H9 (cell line): ENCODE data around the gene FCN1. TPM values are rescaled to one million over a fixed set of nuclear protein-coding genes. Genes with fewer than 3 reads are reported as not detected.
A peak's percentile ranks its signal among the peaks of the same experiment; 100 is the strongest.

Experiments
- DNase-seq: peaks from one replicate; pipeline ENCODE4 v3.0.0-alpha.2; 2017
- H2AFZ ChIP-seq: one replicate; pipeline ENCODE4 v1.6.1; 2013; ENCODE audit warnings: mild to moderate bottlenecking, low read length, control low read depth, moderate library complexity
- H2AK5ac ChIP-seq: 2 replicates; pipeline ENCODE4 v1.6.1; 2013; ENCODE audit warnings: low read length, control low read depth, mixed read lengths; ENCODE audit not compliant: insufficient read length
- H2BK120ac ChIP-seq: one replicate; pipeline ENCODE4 v1.6.1; 2013; ENCODE audit warnings: low read depth, mild to moderate bottlenecking, low read length, control low read depth, inconsistent platforms; ENCODE audit not compliant: poor library complexity, severe bottlenecking
- H2BK12ac ChIP-seq: 2 replicates; pipeline ENCODE4 v1.6.1; 2013; ENCODE audit warnings: low read length, control low read depth, mixed read lengths, low read depth; ENCODE audit not compliant: insufficient read length
- H2BK15ac ChIP-seq: 2 replicates; pipeline ENCODE4 v1.6.1; 2013; ENCODE audit warnings: low read depth, low read length, control low read depth
- H2BK20ac ChIP-seq: one replicate; pipeline ENCODE4 v1.6.1; 2013; ENCODE audit warnings: low read depth, mild to moderate bottlenecking, low read length, control low read depth, inconsistent platforms; ENCODE audit not compliant: poor library complexity, severe bottlenecking
- H2BK5ac ChIP-seq: 2 replicates; pipeline ENCODE4 v1.6.1; 2013; ENCODE audit warnings: low read length, control low read depth, mixed read lengths; ENCODE audit not compliant: insufficient read length
- H3K14ac ChIP-seq: 2 replicates; pipeline ENCODE4 v1.6.1; 2013; ENCODE audit warnings: low read length, control low read depth; ENCODE audit not compliant: insufficient read depth
- H3K18ac ChIP-seq: 2 replicates; pipeline ENCODE4 v1.6.1; 2013; ENCODE audit warnings: low read depth, mild to moderate bottlenecking, mixed read lengths, low read length, control low read depth; ENCODE audit not compliant: insufficient read length
- H3K23ac ChIP-seq: 2 replicates; pipeline ENCODE4 v1.6.1; 2013; ENCODE audit warnings: low read length, control low read depth, mixed read lengths, low read depth; ENCODE audit not compliant: insufficient read length
- H3K23me2 ChIP-seq: 2 replicates; pipeline ENCODE4 v1.6.1; 2013; ENCODE audit warnings: low read depth, mild to moderate bottlenecking, mixed read lengths, low read length, control low read depth; ENCODE audit not compliant: insufficient read length, poor library complexity, severe bottlenecking
- H3K27ac ChIP-seq: 2 replicates; pipeline ENCODE4 v1.5.1; 2013; ENCODE audit warnings: low read length, control low read depth, mixed read lengths, low read depth; ENCODE audit not compliant: insufficient read length
- H3K27me3 ChIP-seq: 2 replicates; pipeline ENCODE4 v1.6.1; 2013; ENCODE audit warnings: low read length, control low read depth, inconsistent platforms; ENCODE audit not compliant: insufficient read depth
- H3K4ac ChIP-seq: 2 replicates; pipeline ENCODE4 v1.6.1; 2013; ENCODE audit warnings: low read depth, mild to moderate bottlenecking, control low read depth, inconsistent platforms, low read length, moderate library complexity
- H3K4me1 ChIP-seq: 2 replicates; pipeline ENCODE4 v1.6.1; 2013; ENCODE audit warnings: low read length, control low read depth, inconsistent platforms; ENCODE audit not compliant: insufficient read depth
- H3K4me2 ChIP-seq: 2 replicates; pipeline ENCODE4 v1.6.1; 2013; ENCODE audit warnings: low read length, control low read depth, mixed read lengths; ENCODE audit not compliant: insufficient read length, insufficient read depth
- H3K56ac ChIP-seq: 2 replicates; pipeline ENCODE4 v1.6.1; 2013; ENCODE audit warnings: low read depth, mild to moderate bottlenecking, mixed read lengths, low read length, control low read depth; ENCODE audit not compliant: insufficient read length
- H3K79me1 ChIP-seq: 2 replicates; pipeline ENCODE4 v1.6.1; 2013; ENCODE audit warnings: low read depth, mild to moderate bottlenecking, moderate library complexity, low read length, control low read depth, inconsistent platforms; ENCODE audit not compliant: insufficient read depth, poor library complexity, severe bottlenecking
- H3K79me2 ChIP-seq: 2 replicates; pipeline ENCODE4 v1.6.1; 2013; ENCODE audit warnings: low read length, control low read depth, inconsistent platforms; ENCODE audit not compliant: insufficient read depth
- H3K9ac ChIP-seq: 2 replicates; pipeline ENCODE4 v1.6.1; 2013; ENCODE audit warnings: low read length, control low read depth, mixed read lengths; ENCODE audit not compliant: insufficient read length; ENCODE audit errors: extremely low read depth
- H3K9me3 ChIP-seq: one replicate; pipeline ENCODE4 v1.6.1; 2013; ENCODE audit warnings: low read depth, low read length, inconsistent platforms; ENCODE audit not compliant: control insufficient read depth
- H3T11ph ChIP-seq: one replicate; pipeline ENCODE4 v1.6.1; 2013; ENCODE audit warnings: mild to moderate bottlenecking, low read length, control low read depth, inconsistent platforms
- H4K20me1 ChIP-seq: one replicate; pipeline ENCODE4 v1.6.1; 2013; ENCODE audit not compliant: control insufficient read depth, insufficient read length, insufficient read depth
- H4K5ac ChIP-seq: 2 replicates; pipeline ENCODE4 v1.6.1; 2013; ENCODE audit warnings: low read depth, mild to moderate bottlenecking, mixed read lengths, low read length, control low read depth; ENCODE audit not compliant: insufficient read length
- H4K8ac ChIP-seq: replicated peaks from 2 replicates; pipeline ENCODE4 v1.6.1; 2013; ENCODE audit warnings: low read length, control low read depth, mixed read lengths, low read depth; ENCODE audit not compliant: insufficient read length
- H4K91ac ChIP-seq: 2 replicates; pipeline ENCODE4 v1.6.1; 2013; ENCODE audit warnings: low read depth, mild to moderate bottlenecking, moderate library complexity, mixed read lengths, low read length, control low read depth; ENCODE audit not compliant: insufficient read length
- H3K27ac Mint-ChIP-seq, 3 experiments: 2 replicates in 2 of 3; 3 replicates in 1 of 3; pipeline ENCODE4 v1.8.0; 2020 to 2021; ENCODE audit warnings: mixed read lengths in 3 of 3, mild to moderate bottlenecking in 1 of 3, moderate library complexity in 1 of 3
- H3K27me3 Mint-ChIP-seq: 2 replicates; pipeline ENCODE4 v1.8.0; 2021; ENCODE audit warnings: low read depth, mild to moderate bottlenecking, moderate library complexity, mixed read lengths
- H3K36me3 Mint-ChIP-seq, 3 experiments: 2 replicates in 2 of 3; 3 replicates in 1 of 3; pipeline ENCODE4 v1.8.0; 2020 to 2021; ENCODE audit warnings: low read depth in 3 of 3, mixed read lengths in 3 of 3; ENCODE audit not compliant: insufficient read depth in 1 of 3
- H3K4me1 Mint-ChIP-seq, 2 experiments: 2 replicates each; pipeline ENCODE4 v1.8.0; 2020; ENCODE audit warnings: mixed read lengths in 2 of 2
- H3K4me3 Mint-ChIP-seq, 2 experiments: 2 replicates in 1 of 2; 3 replicates in 1 of 2; pipeline ENCODE4 v1.8.0; 2020 to 2021; ENCODE audit warnings: mild to moderate bottlenecking in 2 of 2, mixed read lengths in 2 of 2, moderate library complexity in 1 of 2
- H3K9me3 Mint-ChIP-seq, 2 experiments: 2 replicates in 1 of 2; 3 replicates in 1 of 2; pipeline ENCODE4 v1.8.0; 2020; ENCODE audit warnings: mild to moderate bottlenecking in 2 of 2, mixed read lengths in 2 of 2, moderate library complexity in 1 of 2
- CTCF ChIP-seq: fragments of 200-600 bp; sonication (generic); conservative IDR thresholded peaks from 3 replicates; pipeline ENCODE4 v1.8.0; 2021; ENCODE audit warnings: antibody characterized with exemption, mild to moderate bottlenecking
- WGBS: extraction: QIAGEN DNeasy Blood & Tissue Kit; methylation state at CpG from one replicate; pipeline ENCODE4 v1.1.7; 2013; ENCODE audit warnings: missing lambda C conversion rate, low lambda C conversion rate, mixed read lengths; ENCODE audit not compliant: insufficient read length; ENCODE audit errors: extremely low coverage; 5-methylcytosine and 5-hydroxymethylcytosine counted together
- total RNA-seq: library from RNA; stranded (reverse); gene quantifications from 2 replicates; pipeline ENCODE4 v1.2.1, GENCODE V29; 2021

The FCN1 gene
- total RNA-seq, 1 experiment from 2014 or later: not detected

DNA sequence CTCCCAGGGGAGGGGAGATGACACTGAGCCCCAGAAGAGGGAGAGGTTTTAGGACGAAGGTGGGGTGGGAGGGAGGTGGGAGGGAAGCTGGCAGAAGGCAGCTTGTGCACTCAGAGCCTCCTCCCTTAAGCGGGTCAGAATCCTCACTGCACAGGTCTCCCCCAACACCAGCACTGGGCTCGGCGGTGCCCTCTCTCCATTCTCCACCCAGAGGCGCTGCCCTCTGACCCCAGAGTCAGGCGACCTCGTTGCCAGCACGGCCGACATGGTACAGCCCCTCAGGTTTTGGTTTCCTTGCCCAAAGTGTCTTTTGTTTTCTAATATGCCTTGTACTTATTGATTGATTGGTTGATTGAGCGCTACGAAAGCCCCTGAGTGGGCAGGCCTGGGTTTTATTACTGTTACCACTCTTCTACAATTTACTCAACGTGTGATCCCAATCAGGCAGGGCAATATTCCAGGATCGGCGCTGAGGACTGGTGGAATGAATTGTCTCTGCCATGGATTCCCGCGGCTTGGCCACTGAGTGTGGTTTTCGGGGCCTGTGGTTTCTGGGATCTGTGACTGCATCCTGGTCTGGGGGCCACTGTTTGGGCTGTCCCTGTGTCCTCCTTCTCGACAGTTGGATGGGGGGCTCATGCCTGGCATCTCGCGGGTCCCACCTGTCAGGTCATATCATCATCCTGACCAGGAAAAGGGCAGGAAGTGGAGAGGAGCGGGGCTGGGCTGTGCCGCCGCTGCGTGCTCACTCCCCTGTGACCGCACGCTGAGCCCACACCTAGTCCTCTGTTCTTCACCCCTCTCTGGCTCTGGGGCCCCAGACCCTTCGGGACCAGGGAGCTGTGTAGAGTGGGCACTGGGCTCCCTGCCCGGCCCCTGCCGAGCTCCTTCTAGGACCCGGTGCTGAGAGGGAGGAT is 46.7 kb downstream of the FCN1 start:
- no peak overlapping the region for H3K9ac ChIP-seq
- H3K23me2 ChIP-seq: no peaks in the 10 kb centered on the region
- no peaks in the 10 kb centered on the region for H4K20me1 ChIP-seq
- H3K4me3 Mint-ChIP-seq: no peak overlapping the region
- H3T11ph ChIP-seq: no peak overlapping the region
- no peak overlapping the region for H4K5ac ChIP-seq
- H4K8ac ChIP-seq: no peak overlapping the region
- peaks cover 0 to 4% of the 10 kb centered on the region in 2 experiments; a peak in 1 of 5 replicates for H3K9me3 Mint-ChIP-seq
- no peak overlapping the region for H4K91ac ChIP-seq
- no peak overlapping the region for H3K4me2 ChIP-seq
- H2AK5ac ChIP-seq: no peak overlapping the region
- no peak overlapping the region for H3K4ac ChIP-seq
- WGBS: no CpG with 5 or more reads among the region's 30 CpGs
- H3K14ac ChIP-seq: no peak overlapping the region
- no peak overlapping the region for H2BK5ac ChIP-seq
- H3K27me3 ChIP-seq: no peaks in the 10 kb centered on the region
- no peaks in the 10 kb centered on the region for H3K4me1 Mint-ChIP-seq
- H3K23ac ChIP-seq: no peak overlapping the region
- no peak overlapping the region for H2BK120ac ChIP-seq
- H3K27me3 Mint-ChIP-seq: no peaks in the 10 kb centered on the region; the same call in 1 of the 2 replicates
- no peaks in the 10 kb centered on the region for H3K79me2 ChIP-seq
- no peaks in the 10 kb centered on the region for H3K9me3 ChIP-seq
- TF ChIP-seq CTCF: no peak
- no peak overlapping the region for H3K18ac ChIP-seq
- no peak overlapping the region for H2BK15ac ChIP-seq
- H3K79me1 ChIP-seq: no peaks in the 10 kb centered on the region
- no peaks in the 10 kb centered on the region; a peak in 1 of 7 replicates for H3K36me3 Mint-ChIP-seq
- no peaks in the 10 kb centered on the region for H3K4me1 ChIP-seq
- no peak overlapping the region for H2AFZ ChIP-seq
- H2BK12ac ChIP-seq: no peak overlapping the region
- H2BK20ac ChIP-seq: no peak overlapping the region
- DNase-seq: peak; percentile 17
- H3K27ac ChIP-seq: no peak overlapping the region
- no peak overlapping the region for H3K27ac Mint-ChIP-seq
- H3K56ac ChIP-seq: no peak overlapping the region
